Right atrium auricular region (tissue), 2 donors: ENCODE results near the gene ANKRD22. TPM values are rescaled to one million over a fixed set of nuclear protein-coding genes. Genes with fewer than 3 reads are reported as not detected.

Experiments used
- DNase-seq: peaks from one replicate; pipeline ENCODE4 v3.0.0-alpha.2; 2019; ENCODE audit warnings: low spot score
- H3K27ac ChIP-seq, 2 donors: fragments of 200-600 bp; sonication (generic); 1 replicate in 1 of 2; 2 replicates in 1 of 2; pipeline ENCODE4 v1.5.1; 2016 to 2019
- H3K27me3 ChIP-seq, 2 donors: fragments of 200-600 bp; sonication (generic); one replicate each; pipeline versions ENCODE4 v1.5.1 to v1.6.0; 2017 to 2019
- H3K36me3 ChIP-seq: fragments of 200-600 bp; sonication (generic); one replicate; pipeline ENCODE4 v1.5.1; 2016
- H3K4me1 ChIP-seq, 2 donors: fragments of 200-600 bp; sonication (generic); one replicate each; pipeline versions ENCODE4 v1.5.1 to v1.6.0; 2017 to 2019
- H3K4me3 ChIP-seq, 2 donors: fragments of 200-600 bp; sonication (generic); 1 replicate in 1 of 2; 2 replicates in 1 of 2; pipeline ENCODE4 v1.5.1; 2017 to 2019; ENCODE audit warnings: mild to moderate bottlenecking in 1 of 2, moderate library complexity in 1 of 2
- H3K9me3 ChIP-seq, 2 donors: fragments of 200-600 bp; sonication (generic); one replicate each; pipeline ENCODE4 v1.5.1; 2019
- total RNA-seq, 2 donors: library from RNA; depleted of rRNA; stranded (reverse); fragments of >200 nt; gene quantifications; one replicate each; pipeline ENCODE4 v1.1.0, GENCODE V29; 2016
- TF ChIP-seq, protein P1 (sequence below), 2 donors: fragments of 200-600 bp; sonication (generic); IDR thresholded peaks; one replicate each; pipeline ENCODE4 v1.5.1; 2019; ENCODE audit warnings: antibody characterized with exemption in 2 of 2

Gene ANKRD22
- total RNA-seq, 2 donors from 2014 or later, result not detected

GRCh38 chr10:88895250-88895649 is 43.6 kb upstream of the ANKRD22 start:
- no peaks in the 10 kb centered on the region for H3K36me3 ChIP-seq
- DNase-seq, result no peak
- no peaks in the 10 kb centered on the region for H3K9me3 ChIP-seq
- peaks cover 0 to 66% of the 10 kb centered on the region in 2 donors for H3K4me1 ChIP-seq
- H3K4me3 ChIP-seq, result no peak overlapping the region
- TF ChIP-seq, protein P1, sequence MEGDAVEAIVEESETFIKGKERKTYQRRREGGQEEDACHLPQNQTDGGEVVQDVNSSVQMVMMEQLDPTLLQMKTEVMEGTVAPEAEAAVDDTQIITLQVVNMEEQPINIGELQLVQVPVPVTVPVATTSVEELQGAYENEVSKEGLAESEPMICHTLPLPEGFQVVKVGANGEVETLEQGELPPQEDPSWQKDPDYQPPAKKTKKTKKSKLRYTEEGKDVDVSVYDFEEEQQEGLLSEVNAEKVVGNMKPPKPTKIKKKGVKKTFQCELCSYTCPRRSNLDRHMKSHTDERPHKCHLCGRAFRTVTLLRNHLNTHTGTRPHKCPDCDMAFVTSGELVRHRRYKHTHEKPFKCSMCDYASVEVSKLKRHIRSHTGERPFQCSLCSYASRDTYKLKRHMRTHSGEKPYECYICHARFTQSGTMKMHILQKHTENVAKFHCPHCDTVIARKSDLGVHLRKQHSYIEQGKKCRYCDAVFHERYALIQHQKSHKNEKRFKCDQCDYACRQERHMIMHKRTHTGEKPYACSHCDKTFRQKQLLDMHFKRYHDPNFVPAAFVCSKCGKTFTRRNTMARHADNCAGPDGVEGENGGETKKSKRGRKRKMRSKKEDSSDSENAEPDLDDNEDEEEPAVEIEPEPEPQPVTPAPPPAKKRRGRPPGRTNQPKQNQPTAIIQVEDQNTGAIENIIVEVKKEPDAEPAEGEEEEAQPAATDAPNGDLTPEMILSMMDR (IDR thresholded peaks at IDR 0.05), result no peak
- H3K27me3 ChIP-seq, result no peaks in the 10 kb centered on the region
- peak overlapping the region in 1 of 2 donors; percentile 1 for H3K27ac ChIP-seq

GRCh38 chr10:88893611-88894010 is 42.0 kb upstream of the ANKRD22 start:
- H3K27ac ChIP-seq, result no peak overlapping the region
- TF ChIP-seq, protein P1 (IDR thresholded peaks at IDR 0.05), result no peak
- H3K4me1 ChIP-seq, result peaks cover 0 to 56% of the 10 kb centered on the region in 2 donors

DNA sequence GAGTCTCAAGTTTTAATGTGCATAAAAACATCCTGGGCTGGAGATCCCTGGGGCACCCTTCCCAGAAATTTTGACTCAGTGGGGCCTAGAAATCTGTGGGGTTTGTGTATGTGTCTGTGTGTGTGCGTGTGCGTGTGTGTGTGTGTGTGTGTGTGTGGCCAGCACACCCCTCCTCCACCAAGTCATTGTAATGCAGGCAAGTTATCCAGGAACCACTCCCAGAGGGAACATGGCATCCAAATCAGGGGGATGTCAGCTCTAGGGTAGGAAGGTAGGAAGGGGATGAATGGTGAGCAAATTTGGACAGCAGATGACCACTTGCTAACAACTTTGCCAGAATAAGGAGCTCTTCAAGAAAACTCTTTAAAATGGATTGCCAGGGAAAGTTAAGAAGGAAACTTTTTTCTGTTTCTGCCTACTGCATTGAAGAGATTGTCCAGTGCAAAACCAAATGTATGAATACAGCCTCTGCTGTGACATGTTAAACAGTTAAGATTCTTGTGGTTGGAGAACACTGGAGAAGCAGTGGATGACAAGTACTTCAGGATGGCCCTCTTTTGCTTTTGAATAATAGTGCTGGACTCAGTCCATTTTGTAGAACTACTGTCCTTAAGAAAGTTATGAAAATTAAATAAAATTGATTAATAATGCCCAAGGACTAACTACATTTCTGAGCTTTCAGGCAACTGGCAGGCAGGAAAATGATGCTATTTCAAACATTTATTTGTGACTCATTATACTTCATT is 40.8 kb upstream of the ANKRD22 start:
- no peak for DNase-seq
- Histone ChIP-seq H3K4me3 (no peak overlapping the region), H3K27me3 (no peaks in the 10 kb centered on the region), H3K36me3 (no peaks in the 10 kb centered on the region), H3K27ac (peak overlapping the region in 1 of 2 donors; percentile 26), H3K4me1 (peaks cover 0 to 44% of the 10 kb centered on the region in 2 donors), H3K9me3 (no peaks in the 10 kb centered on the region)
- TF ChIP-seq, protein P1 (IDR thresholded peaks at IDR 0.05), result no peak

More at GRCh38 chr10:88893611-88894010, 42.0 kb upstream of the ANKRD22 start:
- no peaks in the 10 kb centered on the region for H3K27me3 ChIP-seq
- no peaks in the 10 kb centered on the region for H3K9me3 ChIP-seq
- no peak for DNase-seq
- H3K36me3 ChIP-seq, result no peaks in the 10 kb centered on the region
- H3K4me3 ChIP-seq, result no peak overlapping the region

DNA sequence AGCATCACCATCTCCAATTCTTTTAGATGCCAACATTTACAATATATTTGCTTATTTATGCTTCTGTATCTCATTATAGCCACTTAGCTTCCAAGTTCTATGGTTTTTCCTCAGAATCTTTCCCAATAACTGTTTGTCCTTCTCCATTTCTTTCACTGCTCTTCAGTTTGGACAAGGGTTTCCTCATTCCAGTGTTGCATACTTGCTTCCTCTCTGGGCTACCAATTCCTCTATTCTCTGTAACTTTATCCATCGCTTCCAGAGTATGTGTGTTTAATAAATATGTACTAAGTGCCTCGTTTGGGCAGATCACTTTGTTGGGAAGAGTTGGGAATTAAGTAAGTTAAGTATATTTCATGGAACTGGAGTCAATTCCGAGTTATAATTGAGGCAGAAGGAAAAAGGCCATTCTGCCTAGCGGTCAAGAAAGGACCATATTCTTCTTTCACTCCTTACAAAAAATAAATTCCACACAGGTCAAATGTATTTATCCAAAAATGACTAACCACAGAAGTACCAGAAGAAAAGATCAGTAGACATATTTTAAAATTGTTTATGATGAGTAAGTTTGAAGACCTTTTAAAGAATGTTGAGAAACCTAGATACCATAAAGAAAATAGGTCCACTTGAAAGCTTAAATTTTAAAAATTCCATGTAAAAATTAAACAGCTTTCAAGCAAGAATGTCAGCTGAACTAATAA is 39.2 kb upstream of the ANKRD22 start:
- Histone ChIP-seq H3K36me3 (no peaks in the 10 kb centered on the region), H3K9me3 (no peaks in the 10 kb centered on the region), H3K27ac (no peak overlapping the region), H3K4me1 (peaks cover 0 to 35% of the 10 kb centered on the region in 2 donors), H3K4me3 (no peak overlapping the region), H3K27me3 (no peaks in the 10 kb centered on the region)
- TF ChIP-seq, protein P1 (IDR thresholded peaks at IDR 0.05), result no peak
- DNase-seq, result no peak

- Histone ChIP-seq H3K4me1 (peaks cover 0 to 25% of the 10 kb centered on the region in 2 donors), H3K27me3 (no peaks in the 10 kb centered on the region), H3K9me3 (no peaks in the 10 kb centered on the region), H3K27ac (no peak overlapping the region), H3K36me3 (no peaks in the 10 kb centered on the region), H3K4me3 (no peak overlapping the region)
- DNase-seq, result no peak
- TF ChIP-seq, protein P1 (IDR thresholded peaks at IDR 0.05), result no peak
Measured at GRCh38 chr10:88889559-88890337, 38.1 kb upstream of the ANKRD22 start.
